HEK293T (cell line): ENCODE results near the gene FAM174B.

ENCODE experiments used
- FOXA1 ChIP-seq: fragments of 450-650 bp; IDR thresholded peaks from 2 replicates; pipeline ENCODE4 v1.6.1; 2016; ENCODE audit warnings: mild to moderate bottlenecking
- FOXM1 ChIP-seq: fragments of 450-650 bp; IDR thresholded peaks from 2 replicates; pipeline ENCODE4 v1.6.1; 2017; ENCODE audit warnings: mild to moderate bottlenecking, borderline replicate concordance
- HDGF ChIP-seq: fragments of 450-650 bp; IDR thresholded peaks from 2 replicates; pipeline ENCODE4 v1.6.1; 2017; ENCODE audit warnings: antibody characterized with exemption, borderline replicate concordance
- NFRKB ChIP-seq: fragments of 450-650 bp; IDR thresholded peaks from 2 replicates; pipeline ENCODE4 v1.6.1; 2016; ENCODE audit warnings: mild to moderate bottlenecking, moderate library complexity
- PKNOX1 ChIP-seq: fragments of 450-650 bp; IDR thresholded peaks from 2 replicates; pipeline ENCODE4 v1.6.1; 2016
- SP1 ChIP-seq: fragments of 450-650 bp; IDR thresholded peaks from 2 replicates; pipeline ENCODE4 v1.6.1; 2017
- SUZ12 ChIP-seq: fragments of 450-650 bp; IDR thresholded peaks from 2 replicates; pipeline ENCODE4 v1.6.1; 2016; ENCODE audit warnings: mild to moderate bottlenecking
- TARDBP ChIP-seq: fragments of 450-650 bp; IDR thresholded peaks from 2 replicates; pipeline ENCODE4 v1.6.1; 2016

DNA sequence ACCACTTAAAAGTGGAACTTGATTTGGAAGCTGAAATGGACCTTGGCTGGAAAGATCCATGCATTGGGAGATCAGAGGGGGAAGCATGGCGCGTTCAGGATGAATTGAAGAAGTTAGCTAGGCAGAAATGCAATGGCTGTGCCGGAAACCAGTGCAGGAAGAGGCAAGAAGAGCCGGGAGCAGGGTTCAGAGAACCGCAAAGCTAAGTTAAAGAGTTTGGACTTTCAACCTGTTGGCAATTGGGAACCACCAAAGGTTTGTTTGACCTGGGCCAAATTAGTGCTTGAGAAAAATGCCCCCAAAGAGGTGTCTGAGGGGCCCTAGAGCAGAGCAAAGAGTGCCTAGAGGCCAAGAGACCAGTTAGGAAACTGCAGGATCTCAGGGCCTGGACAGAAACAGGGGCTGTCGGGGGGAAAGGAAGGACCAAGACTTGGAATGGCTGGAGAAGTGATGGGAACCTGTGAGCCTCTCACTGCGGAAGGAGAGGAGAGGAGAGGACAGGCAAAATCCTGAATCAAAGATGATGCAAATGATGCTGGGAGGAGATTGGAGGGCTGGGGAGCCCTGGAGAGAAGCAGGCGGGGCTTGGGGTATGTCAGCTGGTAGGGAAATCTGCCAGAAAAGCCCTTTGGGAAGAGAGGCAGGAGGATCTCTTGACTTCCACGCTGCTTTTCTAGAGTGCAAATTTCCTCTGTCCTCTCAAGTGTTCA, 49.3 kb downstream of the FAM174B start:
- TF ChIP-seq FOXM1 = no peak
- no peak for TF ChIP-seq PKNOX1
- TF ChIP-seq SP1 = no peak
- no peak for TF ChIP-seq FOXA1
- TF ChIP-seq NFRKB = no peak
- no peak for TF ChIP-seq TARDBP
- TF ChIP-seq SUZ12 = no peak
- no peak for TF ChIP-seq HDGF
